ENCODE measurements around the gene ADCYAP1R1.

- TF ChIP-seq CTCF (IDR thresholded peaks at IDR 0.05): no peak
- no peak for TF ChIP-seq EZH2phosphoT487 (IDR thresholded peaks at IDR 0.05)
- no peak for TF ChIP-seq EZH2 (IDR thresholded peaks at IDR 0.05)
Measured at GRCh38 chr7:31099451-31100444, 47.6 kb downstream of the ADCYAP1R1 start.
